WTC11 (cell line): Measurements from ENCODE around the gene NEDD4. TPM values are rescaled to one million over a fixed set of nuclear protein-coding genes. Genes with fewer than 3 reads are reported as not detected.
A peak's percentile ranks its signal among the peaks of the same experiment; 100 is the strongest.

ENCODE experiments used
- ATAC-seq: fragments of 200-7000 bp; cut with Tn5 transposase; 2 replicates; pipeline ENCODE4 v1.10.0; 2021; ENCODE audit warnings: mild to moderate bottlenecking, moderate library complexity
- CTCF ChIA-PET: fragments of 300-600 bp; sonication (Branson Sonifier 250); formaldehyde crosslinking; loops from one replicate; lab custom pipeline; 2021; ENCODE audit warnings: antibody characterized with exemption; lab: Charles Lee
- POLR2A ChIA-PET: fragments of 350-600 bp; sonication (Branson Sonifier 250); formaldehyde crosslinking; loops from one replicate; lab custom pipeline; 2021; ENCODE audit warnings: antibody characterized with exemption; lab: Charles Lee
- DNase-seq: peaks from one replicate; pipeline ENCODE4 v3.0.0; 2021; ENCODE audit warnings: low spot score
- H3K27ac Mint-ChIP-seq: 2 replicates; pipeline ENCODE4 v1.8.0; 2021; ENCODE audit warnings: mixed read lengths
- H3K27me3 Mint-ChIP-seq: 2 replicates; pipeline ENCODE4 v1.8.0; 2021; ENCODE audit warnings: low read depth, mild to moderate bottlenecking, moderate library complexity, mixed read lengths
- H3K36me3 Mint-ChIP-seq: 2 replicates; pipeline ENCODE4 v1.8.0; 2021; ENCODE audit warnings: mixed read lengths
- H3K4me1 Mint-ChIP-seq: 2 replicates; pipeline ENCODE4 v1.8.0; 2022; ENCODE audit warnings: mixed read lengths
- H3K4me3 Mint-ChIP-seq: 2 replicates; pipeline ENCODE4 v1.8.0; 2021; ENCODE audit warnings: mild to moderate bottlenecking, moderate library complexity, mixed read lengths
- H3K9me3 Mint-ChIP-seq: 2 replicates; pipeline ENCODE4 v1.8.0; 2021; ENCODE audit warnings: mixed read lengths
- ATF1 ChIP-seq: sonication (generic); formaldehyde crosslinking; IDR thresholded peaks from 2 replicates; pipeline ENCODE4 v1.8.1; 2023; ENCODE audit warnings: mild to moderate bottlenecking, moderate library complexity, missing genetic modification reagents
- ESRRA ChIP-seq: sonication (generic); formaldehyde crosslinking; IDR thresholded peaks from 2 replicates; pipeline ENCODE4 v1.8.1; 2022; ENCODE audit warnings: mild to moderate bottlenecking, missing genetic modification reagents, borderline replicate concordance
- ETV6 ChIP-seq: sonication (generic); formaldehyde crosslinking; IDR thresholded peaks from 2 replicates; pipeline ENCODE4 v1.8.1; 2022; ENCODE audit warnings: mild to moderate bottlenecking, missing genetic modification reagents
- FOXP1 ChIP-seq: sonication (generic); formaldehyde crosslinking; IDR thresholded peaks from 2 replicates; pipeline ENCODE4 v1.8.0; 2022; ENCODE audit warnings: missing genetic modification reagents, mild to moderate bottlenecking, moderate library complexity, borderline replicate concordance
- GRHL2 ChIP-seq: fragments of 250-450 bp; sonication (Bioruptor Pico); IDR thresholded peaks from 2 replicates; pipeline ENCODE4 v1.8.0; 2022; ENCODE audit warnings: mild to moderate bottlenecking, moderate library complexity; ENCODE audit not compliant: insufficient replicate concordance, severe bottlenecking
- IRF2 ChIP-seq: sonication (generic); formaldehyde crosslinking; IDR thresholded peaks from 2 replicates; pipeline ENCODE4 v1.8.0; 2022; ENCODE audit warnings: low read depth, missing genetic modification reagents, borderline replicate concordance
- KAT7 ChIP-seq: sonication (generic); formaldehyde crosslinking; IDR thresholded peaks from 2 replicates; pipeline ENCODE4 v1.8.1; 2023; ENCODE audit warnings: missing genetic modification reagents, mild to moderate bottlenecking, borderline replicate concordance
- NFE2L1 ChIP-seq: sonication (generic); formaldehyde crosslinking; IDR thresholded peaks from 2 replicates; pipeline ENCODE4 v1.8.1; 2023; ENCODE audit warnings: missing genetic modification reagents
- NR1H2 ChIP-seq: sonication (generic); formaldehyde crosslinking; IDR thresholded peaks from 2 replicates; pipeline ENCODE4 v1.9.0; 2021; ENCODE audit warnings: mild to moderate bottlenecking, moderate library complexity, missing genetic modification reagents
- OVOL2 ChIP-seq: fragments of 250-450 bp; sonication (Bioruptor Pico); IDR thresholded peaks from 2 replicates; pipeline ENCODE4 v1.9.0; 2021; ENCODE audit warnings: mild to moderate bottlenecking, borderline replicate concordance
- SMAD3 ChIP-seq: sonication (generic); formaldehyde crosslinking; IDR thresholded peaks from 2 replicates; pipeline ENCODE4 v1.8.0; 2022; ENCODE audit warnings: missing genetic modification reagents, mild to moderate bottlenecking, borderline replicate concordance
- TP53 ChIP-seq: sonication (generic); formaldehyde crosslinking; IDR thresholded peaks from 2 replicates; pipeline ENCODE4 v1.8.1; 2023; ENCODE audit warnings: mild to moderate bottlenecking, missing genetic modification reagents
- ZNF138 ChIP-seq: sonication (generic); formaldehyde crosslinking; conservative IDR thresholded peaks from 2 replicates; pipeline ENCODE4 v1.8.1; 2022; ENCODE audit warnings: mild to moderate bottlenecking, moderate library complexity, missing genetic modification reagents
- ZNF219 ChIP-seq: sonication (generic); formaldehyde crosslinking; IDR thresholded peaks from 2 replicates; pipeline ENCODE4 v1.8.0; 2023; ENCODE audit warnings: missing genetic modification reagents, mild to moderate bottlenecking, borderline replicate concordance
- ZNF317 ChIP-seq: sonication (generic); formaldehyde crosslinking; IDR thresholded peaks from 2 replicates; pipeline ENCODE4 v1.8.1; 2023; ENCODE audit warnings: low read depth, mild to moderate bottlenecking, moderate library complexity, missing genetic modification reagents, borderline replicate concordance
- ZNF396 ChIP-seq: fragments of 250-450 bp; sonication (Bioruptor Pico); IDR thresholded peaks from 2 replicates; pipeline ENCODE4 v1.8.0; 2021; ENCODE audit warnings: mild to moderate bottlenecking, moderate library complexity, borderline replicate concordance
- ZNF671 ChIP-seq: fragments of 250-450 bp; sonication (Bioruptor Pico); IDR thresholded peaks from 2 replicates; pipeline ENCODE4 v1.8.0; 2021; ENCODE audit warnings: mild to moderate bottlenecking
- total RNA-seq: library from RNA; stranded (reverse); gene quantifications from 3 replicates; pipeline ENCODE4 v1.2.3, GENCODE V29; 2021
- TF ChIP-seq, protein P1 (sequence below): sonication (generic); formaldehyde crosslinking; IDR thresholded peaks from 2 replicates; pipeline ENCODE4 v1.8.0; 2022; ENCODE audit warnings: mild to moderate bottlenecking, missing genetic modification reagents
- TF ChIP-seq, protein P2 (sequence below): sonication (generic); formaldehyde crosslinking; IDR thresholded peaks from 2 replicates; pipeline ENCODE4 v1.8.0; 2022; ENCODE audit warnings: mild to moderate bottlenecking, missing genetic modification reagents
- TF ChIP-seq, protein P3 (sequence below): fragments of 250-450 bp; sonication (Bioruptor Pico); IDR thresholded peaks from 2 replicates; pipeline ENCODE4 v1.9.0; 2021; ENCODE audit warnings: mild to moderate bottlenecking
- TF ChIP-seq, protein P4 (sequence below): sonication (generic); formaldehyde crosslinking; IDR thresholded peaks from 2 replicates; pipeline ENCODE4 v1.8.1; 2022; ENCODE audit warnings: low read depth, mild to moderate bottlenecking, moderate library complexity, missing genetic modification reagents, borderline replicate concordance
- TF ChIP-seq, protein P5 (sequence below): fragments of 250-450 bp; sonication (Bioruptor Pico); IDR thresholded peaks from 2 replicates; pipeline ENCODE4 v1.9.0; 2021; ENCODE audit warnings: mild to moderate bottlenecking, borderline replicate concordance
- TF ChIP-seq, protein P6 (sequence below): sonication (generic); formaldehyde crosslinking; IDR thresholded peaks from 2 replicates; pipeline ENCODE4 v1.8.1; 2022; ENCODE audit warnings: mild to moderate bottlenecking, missing genetic modification reagents, moderate library complexity, borderline replicate concordance

The NEDD4 gene
- total RNA-seq, 1 experiment from 2014 or later: 4.5 TPM

DNA sequence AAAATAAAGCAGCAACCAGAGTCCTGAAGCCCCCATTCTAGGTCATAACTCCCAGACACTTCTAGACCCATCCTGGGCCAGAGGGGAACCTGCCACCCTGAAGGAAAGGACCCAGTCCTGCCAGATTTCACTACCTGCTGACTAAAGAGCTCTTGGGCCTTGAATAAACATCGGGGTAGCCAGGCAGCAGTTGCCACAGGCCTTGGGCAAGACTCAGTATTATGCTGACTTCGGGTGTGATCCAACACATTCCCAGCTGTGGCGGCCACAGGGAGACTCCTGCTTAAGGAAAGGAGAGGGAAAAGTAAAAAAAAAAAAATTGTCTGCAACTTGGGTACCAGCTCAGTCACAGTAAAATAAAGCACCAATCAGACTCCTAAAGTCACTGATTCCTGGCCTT lies 23.8 kb downstream of the NEDD4 start:
- no peak for ATAC-seq
- H3K36me3 Mint-ChIP-seq: no peaks in the 10 kb centered on the region

DNA sequence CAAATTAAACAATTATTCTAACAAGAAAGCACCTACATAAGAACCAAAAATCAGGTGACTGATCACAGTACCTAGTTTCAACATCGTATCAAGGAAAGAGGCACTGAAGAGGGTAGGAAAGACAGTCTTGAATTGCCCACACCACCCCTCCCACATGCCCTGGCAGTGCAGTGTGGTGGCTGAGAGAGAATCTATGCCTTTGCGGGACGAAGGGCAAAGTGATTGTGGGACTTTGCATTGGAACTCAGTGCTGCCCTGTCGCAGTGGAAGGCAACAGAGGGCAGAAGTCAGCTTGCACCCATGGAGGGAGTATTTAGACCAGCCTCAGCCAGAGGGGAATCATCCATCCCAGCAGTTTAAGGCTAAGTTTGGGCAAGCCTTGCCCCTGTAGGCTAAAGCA lies 24.5 kb downstream of the NEDD4 start:
- CTCF ChIA-PET: no interaction called here
- no peak overlapping the region for H3K27ac Mint-ChIP-seq
- POLR2A ChIA-PET: no interaction called here
- H3K4me1 Mint-ChIP-seq: no peaks in the 10 kb centered on the region
- TF ChIP-seq, protein P1, sequence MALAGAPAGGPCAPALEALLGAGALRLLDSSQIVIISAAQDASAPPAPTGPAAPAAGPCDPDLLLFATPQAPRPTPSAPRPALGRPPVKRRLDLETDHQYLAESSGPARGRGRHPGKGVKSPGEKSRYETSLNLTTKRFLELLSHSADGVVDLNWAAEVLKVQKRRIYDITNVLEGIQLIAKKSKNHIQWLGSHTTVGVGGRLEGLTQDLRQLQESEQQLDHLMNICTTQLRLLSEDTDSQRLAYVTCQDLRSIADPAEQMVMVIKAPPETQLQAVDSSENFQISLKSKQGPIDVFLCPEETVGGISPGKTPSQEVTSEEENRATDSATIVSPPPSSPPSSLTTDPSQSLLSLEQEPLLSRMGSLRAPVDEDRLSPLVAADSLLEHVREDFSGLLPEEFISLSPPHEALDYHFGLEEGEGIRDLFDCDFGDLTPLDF (CRISPR knock-in tag): no peak
- TF ChIP-seq, all 79 proteins: peak for 0
- Mint-ChIP-seq H3K36me3 (no peaks in the 10 kb centered on the region), H3K4me3 (no peak overlapping the region), H3K27me3 (no peaks in the 10 kb centered on the region), H3K9me3 (no peaks in the 10 kb centered on the region)
- DNase-seq (no peak), ATAC-seq (peak; percentile 39)

More for the DNA sequence above, 23.8 kb downstream of the NEDD4 start:
- Mint-ChIP-seq H3K27me3 (no peaks in the 10 kb centered on the region), H3K4me3 (no peak overlapping the region), H3K4me1 (no peaks in the 10 kb centered on the region), H3K27ac (no peak overlapping the region), H3K9me3 (no peaks in the 10 kb centered on the region)
- CTCF ChIA-PET: no interaction called here
- no peak for DNase-seq
- POLR2A ChIA-PET: no interaction called here
- TF ChIP-seq ATF1 (CRISPR knock-in tag): no peak
- TF ChIP-seq ZNF671: no peak
- no peak for TF ChIP-seq KAT7
- TF ChIP-seq, protein P2, sequence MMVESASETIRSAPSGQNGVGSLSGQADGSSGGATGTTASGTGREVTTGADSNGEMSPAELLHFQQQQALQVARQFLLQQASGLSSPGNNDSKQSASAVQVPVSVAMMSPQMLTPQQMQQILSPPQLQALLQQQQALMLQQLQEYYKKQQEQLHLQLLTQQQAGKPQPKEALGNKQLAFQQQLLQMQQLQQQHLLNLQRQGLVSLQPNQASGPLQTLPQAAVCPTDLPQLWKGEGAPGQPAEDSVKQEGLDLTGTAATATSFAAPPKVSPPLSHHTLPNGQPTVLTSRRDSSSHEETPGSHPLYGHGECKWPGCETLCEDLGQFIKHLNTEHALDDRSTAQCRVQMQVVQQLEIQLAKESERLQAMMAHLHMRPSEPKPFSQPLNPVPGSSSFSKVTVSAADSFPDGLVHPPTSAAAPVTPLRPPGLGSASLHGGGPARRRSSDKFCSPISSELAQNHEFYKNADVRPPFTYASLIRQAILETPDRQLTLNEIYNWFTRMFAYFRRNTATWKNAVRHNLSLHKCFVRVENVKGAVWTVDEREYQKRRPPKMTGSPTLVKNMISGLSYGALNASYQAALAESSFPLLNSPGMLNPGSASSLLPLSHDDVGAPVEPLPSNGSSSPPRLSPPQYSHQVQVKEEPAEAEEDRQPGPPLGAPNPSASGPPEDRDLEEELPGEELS (CRISPR knock-in tag): no peak
- TF ChIP-seq NR1H2 (CRISPR knock-in tag): no peak
- no peak for TF ChIP-seq TP53 (CRISPR knock-in tag)
- TF ChIP-seq ZNF138: no peak
- TF ChIP-seq, protein P3, sequence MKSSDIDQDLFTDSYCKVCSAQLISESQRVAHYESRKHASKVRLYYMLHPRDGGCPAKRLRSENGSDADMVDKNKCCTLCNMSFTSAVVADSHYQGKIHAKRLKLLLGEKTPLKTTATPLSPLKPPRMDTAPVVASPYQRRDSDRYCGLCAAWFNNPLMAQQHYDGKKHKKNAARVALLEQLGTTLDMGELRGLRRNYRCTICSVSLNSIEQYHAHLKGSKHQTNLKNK (CRISPR knock-in tag): no peak
- no peak for TF ChIP-seq SMAD3 (CRISPR knock-in tag)
- TF ChIP-seq FOXP1: no peak
- no peak for TF ChIP-seq IRF2 (CRISPR knock-in tag)
- TF ChIP-seq ZNF396 (CRISPR knock-in tag): no peak
- TF ChIP-seq GRHL2: no peak
- TF ChIP-seq ETV6 (CRISPR knock-in tag): no peak
- TF ChIP-seq ESRRA: no peak
- TF ChIP-seq, protein P4, sequence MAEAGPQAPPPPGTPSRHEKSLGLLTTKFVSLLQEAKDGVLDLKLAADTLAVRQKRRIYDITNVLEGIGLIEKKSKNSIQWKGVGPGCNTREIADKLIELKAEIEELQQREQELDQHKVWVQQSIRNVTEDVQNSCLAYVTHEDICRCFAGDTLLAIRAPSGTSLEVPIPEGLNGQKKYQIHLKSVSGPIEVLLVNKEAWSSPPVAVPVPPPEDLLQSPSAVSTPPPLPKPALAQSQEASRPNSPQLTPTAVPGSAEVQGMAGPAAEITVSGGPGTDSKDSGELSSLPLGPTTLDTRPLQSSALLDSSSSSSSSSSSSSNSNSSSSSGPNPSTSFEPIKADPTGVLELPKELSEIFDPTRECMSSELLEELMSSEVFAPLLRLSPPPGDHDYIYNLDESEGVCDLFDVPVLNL (CRISPR knock-in tag): no peak

DNA sequence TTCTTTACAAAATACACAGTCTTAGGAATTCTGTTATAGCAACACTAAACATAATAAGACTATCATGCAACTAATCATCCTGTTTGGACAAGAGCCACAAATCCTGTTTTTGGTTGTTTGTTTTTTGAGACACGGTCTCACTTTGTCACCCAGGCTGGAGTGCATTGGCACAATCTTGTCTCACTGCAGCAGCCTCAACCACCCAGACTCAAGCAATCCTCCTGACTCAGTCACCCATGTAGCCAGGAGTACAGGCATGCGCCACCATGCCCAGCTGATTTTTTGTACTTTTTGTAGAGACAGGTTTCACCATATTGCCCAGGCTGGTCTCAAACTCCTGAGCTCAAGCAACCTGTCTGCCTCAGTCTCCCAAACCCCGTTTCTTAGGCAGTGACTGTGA lies 28.3 kb downstream of the NEDD4 start:
- POLR2A ChIA-PET: no interaction called here
- DNase-seq: no peak
- no peak overlapping the region for H3K4me3 Mint-ChIP-seq
- no peaks in the 10 kb centered on the region for H3K4me1 Mint-ChIP-seq
- CTCF ChIA-PET: no interaction called here
- H3K27ac Mint-ChIP-seq: no peak overlapping the region
- TF ChIP-seq ZNF219 (CRISPR knock-in tag) (no peak), NFE2L1 (CRISPR knock-in tag) (no peak), ZNF671 (no peak), ZNF317 (CRISPR knock-in tag) (no peak), OVOL2 (no peak)
- TF ChIP-seq, protein P5, sequence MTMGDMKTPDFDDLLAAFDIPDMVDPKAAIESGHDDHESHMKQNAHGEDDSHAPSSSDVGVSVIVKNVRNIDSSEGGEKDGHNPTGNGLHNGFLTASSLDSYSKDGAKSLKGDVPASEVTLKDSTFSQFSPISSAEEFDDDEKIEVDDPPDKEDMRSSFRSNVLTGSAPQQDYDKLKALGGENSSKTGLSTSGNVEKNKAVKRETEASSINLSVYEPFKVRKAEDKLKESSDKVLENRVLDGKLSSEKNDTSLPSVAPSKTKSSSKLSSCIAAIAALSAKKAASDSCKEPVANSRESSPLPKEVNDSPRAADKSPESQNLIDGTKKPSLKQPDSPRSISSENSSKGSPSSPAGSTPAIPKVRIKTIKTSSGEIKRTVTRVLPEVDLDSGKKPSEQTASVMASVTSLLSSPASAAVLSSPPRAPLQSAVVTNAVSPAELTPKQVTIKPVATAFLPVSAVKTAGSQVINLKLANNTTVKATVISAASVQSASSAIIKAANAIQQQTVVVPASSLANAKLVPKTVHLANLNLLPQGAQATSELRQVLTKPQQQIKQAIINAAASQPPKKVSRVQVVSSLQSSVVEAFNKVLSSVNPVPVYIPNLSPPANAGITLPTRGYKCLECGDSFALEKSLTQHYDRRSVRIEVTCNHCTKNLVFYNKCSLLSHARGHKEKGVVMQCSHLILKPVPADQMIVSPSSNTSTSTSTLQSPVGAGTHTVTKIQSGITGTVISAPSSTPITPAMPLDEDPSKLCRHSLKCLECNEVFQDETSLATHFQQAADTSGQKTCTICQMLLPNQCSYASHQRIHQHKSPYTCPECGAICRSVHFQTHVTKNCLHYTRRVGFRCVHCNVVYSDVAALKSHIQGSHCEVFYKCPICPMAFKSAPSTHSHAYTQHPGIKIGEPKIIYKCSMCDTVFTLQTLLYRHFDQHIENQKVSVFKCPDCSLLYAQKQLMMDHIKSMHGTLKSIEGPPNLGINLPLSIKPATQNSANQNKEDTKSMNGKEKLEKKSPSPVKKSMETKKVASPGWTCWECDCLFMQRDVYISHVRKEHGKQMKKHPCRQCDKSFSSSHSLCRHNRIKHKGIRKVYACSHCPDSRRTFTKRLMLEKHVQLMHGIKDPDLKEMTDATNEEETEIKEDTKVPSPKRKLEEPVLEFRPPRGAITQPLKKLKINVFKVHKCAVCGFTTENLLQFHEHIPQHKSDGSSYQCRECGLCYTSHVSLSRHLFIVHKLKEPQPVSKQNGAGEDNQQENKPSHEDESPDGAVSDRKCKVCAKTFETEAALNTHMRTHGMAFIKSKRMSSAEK (CRISPR knock-in tag): no peak
- TF ChIP-seq, protein P6, sequence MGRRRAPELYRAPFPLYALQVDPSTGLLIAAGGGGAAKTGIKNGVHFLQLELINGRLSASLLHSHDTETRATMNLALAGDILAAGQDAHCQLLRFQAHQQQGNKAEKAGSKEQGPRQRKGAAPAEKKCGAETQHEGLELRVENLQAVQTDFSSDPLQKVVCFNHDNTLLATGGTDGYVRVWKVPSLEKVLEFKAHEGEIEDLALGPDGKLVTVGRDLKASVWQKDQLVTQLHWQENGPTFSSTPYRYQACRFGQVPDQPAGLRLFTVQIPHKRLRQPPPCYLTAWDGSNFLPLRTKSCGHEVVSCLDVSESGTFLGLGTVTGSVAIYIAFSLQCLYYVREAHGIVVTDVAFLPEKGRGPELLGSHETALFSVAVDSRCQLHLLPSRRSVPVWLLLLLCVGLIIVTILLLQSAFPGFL (CRISPR knock-in tag): no peak
- no peaks in the 10 kb centered on the region for H3K36me3 Mint-ChIP-seq
- no peak for ATAC-seq
- no peaks in the 10 kb centered on the region for H3K9me3 Mint-ChIP-seq
- no peaks in the 10 kb centered on the region for H3K27me3 Mint-ChIP-seq
